Inflammatory macrophage treated with lipopolysaccharide for 1 hour (primary cell): ENCODE data around the gene IRF8.
"Not testable (repeated sequence)": the region's sequence is repeated elsewhere in the genome, so short reads cannot be mapped to it uniquely, and the experiment has no call there.

Source experiments
- DNase-seq, 2 donors: peaks; one replicate each; pipeline ENCODE4 v3.0.0-alpha.2; 2020 to 2022

IRF8 gene

DNA sequence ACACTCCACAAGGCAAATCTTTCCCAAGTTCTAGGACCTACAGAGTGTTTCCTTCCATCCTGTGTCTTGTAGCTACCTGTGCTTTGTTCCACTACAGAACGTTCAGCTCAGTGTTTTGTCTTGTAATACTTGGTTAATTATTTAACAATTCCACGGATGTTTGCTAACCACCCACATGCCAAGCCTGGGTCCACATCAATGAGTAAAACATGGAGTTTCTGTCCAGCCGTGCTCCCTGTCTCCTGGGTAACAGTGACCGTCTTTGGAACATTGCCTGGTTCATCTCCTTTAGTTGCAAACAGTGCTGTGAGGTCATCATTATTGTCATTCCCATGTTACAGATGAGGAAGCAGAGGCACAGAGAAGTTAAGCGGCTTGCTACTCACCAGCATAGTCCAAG is 41.3 kb downstream of the IRF8 start:
- DNase-seq: peak; percentile 59 to 69

DNA sequence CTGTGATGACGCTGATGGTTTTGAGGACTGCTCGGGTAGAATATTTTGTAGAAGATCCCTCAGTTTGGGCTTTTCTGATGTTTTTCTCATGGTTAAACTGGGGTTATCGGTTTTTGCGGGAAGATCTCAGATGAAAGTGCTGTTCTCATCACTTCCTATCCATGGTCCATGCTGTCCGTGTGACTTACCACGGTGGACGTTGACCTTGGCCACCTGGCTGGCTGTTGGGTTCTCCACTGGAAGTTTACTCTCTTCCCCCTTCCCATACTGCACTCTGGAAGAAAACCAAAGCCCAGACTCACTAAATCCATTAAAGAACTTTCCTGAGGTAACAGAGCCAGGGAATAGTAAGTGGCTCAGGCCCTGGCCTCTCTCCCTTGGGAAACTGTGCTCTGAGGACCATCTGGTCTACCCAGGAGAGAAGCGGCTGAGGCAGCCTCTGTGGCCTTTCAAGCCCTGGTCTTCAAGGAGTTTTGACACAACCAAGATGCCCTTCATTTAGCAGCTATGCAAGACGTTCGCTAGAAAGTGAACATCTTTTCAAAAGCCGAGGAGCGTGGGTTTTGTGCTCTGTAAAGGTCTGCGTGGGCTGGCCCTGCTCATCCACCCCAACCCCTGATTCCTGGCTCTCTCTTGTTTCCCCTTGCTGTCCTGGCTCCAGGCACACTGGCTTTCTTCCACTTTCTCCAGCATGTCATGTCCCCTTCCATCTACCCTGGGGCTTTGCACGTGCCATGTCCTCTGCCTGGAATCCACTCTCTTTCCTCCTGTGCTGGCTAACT is 43.1 kb downstream of the IRF8 start:
- DNase-seq: no peak

DNA sequence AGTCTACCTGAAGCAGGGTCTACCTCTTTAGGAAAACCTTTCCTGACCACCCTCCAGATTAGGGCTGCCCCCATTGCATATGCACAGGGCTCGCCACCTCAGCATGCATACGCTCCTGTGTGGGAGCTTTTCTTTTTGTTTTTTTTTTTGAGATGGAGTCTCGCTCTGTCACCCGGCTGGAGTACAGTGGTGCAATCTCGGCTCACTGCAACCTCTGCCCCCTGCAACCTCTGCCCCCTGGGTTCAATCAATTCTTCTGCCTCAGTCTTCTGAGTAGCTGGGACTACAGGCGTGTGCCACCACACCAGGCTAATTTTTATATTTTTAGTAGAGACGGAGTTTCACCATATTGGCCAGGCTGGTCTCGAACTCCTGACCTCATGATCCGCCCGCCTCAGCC is 43.7 kb downstream of the IRF8 start:
- not testable (repeated sequence) for DNase-seq

DNA sequence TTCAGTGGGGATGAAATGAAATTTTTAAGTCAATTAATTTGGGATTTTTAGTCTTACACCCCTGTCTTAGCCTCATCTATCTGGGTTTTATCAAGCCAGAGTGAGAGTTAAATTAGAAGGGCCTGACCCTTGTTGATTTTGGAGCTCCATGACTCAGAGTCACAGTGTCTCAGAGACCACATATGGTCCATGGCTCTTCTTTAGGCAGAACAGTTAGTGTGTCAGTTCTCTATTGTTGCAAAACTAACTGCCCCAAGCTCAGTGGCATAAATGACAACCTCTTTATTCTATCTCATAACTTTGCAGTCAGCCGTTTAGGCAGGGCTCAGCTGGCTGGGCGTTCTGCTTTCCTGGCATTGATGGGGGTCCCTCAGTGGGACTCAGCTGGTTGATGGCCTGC is 44.7 kb downstream of the IRF8 start:
- peak; percentile 49 to 51 for DNase-seq

DNA sequence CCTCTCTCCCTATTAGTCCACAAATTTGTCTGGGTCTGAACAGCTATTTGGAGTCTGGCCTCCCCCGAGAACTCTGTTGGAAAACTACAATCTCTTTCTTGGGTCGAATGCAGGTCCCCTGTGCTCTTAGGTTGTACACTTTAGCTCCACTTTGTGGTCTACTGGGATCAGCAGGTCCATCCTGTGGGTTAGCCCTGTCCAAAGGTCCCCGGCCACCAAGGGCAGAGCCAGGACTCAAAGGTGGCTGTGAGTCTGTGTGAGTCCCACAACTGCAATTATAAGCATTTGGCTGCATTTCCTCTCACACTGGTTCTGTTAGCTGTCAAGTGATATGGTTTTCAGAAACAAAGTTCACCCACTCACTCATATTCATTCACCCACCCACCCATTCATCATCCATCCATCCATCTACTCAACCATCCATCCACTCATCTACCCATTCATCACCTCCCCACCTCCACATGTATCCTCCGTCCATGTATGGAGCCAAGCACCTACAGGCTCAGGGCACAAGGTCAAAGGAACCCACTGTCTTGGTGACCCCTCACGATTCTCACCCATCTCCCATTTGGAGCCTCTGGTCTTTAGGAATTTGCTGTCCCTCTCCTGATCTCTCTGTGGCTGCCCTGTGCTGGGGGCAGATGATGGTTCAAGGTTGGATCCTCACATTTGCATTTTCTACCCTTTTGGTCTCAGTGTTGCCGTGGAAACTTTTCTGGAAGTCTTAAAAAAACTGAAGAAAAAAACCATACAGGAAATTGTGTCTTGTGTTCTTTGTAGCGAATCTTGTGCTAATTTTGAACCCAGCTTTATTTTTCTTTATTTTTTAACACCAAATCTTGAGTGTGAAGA is 45.8 kb downstream of the IRF8 start:
- DNase-seq: no peak

DNA sequence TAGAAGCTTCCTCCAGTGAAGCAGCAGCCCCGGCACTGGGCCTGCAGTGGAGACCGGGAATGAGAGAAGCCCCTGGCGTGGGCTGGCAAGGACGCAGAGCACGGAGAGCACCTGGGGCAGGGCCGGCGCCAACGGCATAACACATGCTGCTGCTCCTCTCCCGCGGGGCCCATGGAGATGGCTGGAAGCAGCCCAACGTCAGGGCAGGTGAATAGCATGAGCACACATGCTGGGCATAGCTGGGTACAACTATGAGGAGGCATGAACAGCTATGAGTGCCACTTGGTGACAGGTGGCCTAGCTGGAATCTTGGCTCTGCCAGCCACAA is 46.4 kb downstream of the IRF8 start:
- DNase-seq: no peak

DNA sequence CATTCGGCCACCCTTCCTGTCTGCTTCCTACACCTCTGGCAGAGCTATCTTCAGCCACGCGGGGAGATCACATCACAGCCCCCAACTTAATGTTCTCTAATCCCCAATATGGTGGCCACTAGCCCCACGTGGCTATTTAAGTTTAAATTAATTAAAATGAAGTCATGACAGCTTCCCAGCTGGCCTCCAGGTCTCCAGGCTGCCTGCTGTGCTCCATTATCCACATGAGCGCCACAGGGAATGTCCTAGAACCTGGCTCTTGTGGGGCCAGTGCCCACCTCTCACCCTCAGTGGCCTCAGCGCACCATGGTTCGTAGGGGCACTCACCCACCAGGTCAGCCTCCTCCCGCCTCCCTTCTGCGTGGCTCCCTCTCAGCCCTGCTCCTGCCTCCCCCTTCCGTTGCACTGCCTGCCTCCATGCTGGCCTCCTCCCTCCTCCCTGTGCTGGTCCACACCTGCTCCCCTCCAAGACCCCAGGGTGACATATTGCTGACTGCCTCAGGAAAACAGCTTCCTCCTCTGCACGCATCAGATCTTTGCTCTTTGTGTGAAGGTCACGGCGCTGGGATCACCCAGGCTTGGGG is 47.7 kb downstream of the IRF8 start:
- DNase-seq: no peak

DNA sequence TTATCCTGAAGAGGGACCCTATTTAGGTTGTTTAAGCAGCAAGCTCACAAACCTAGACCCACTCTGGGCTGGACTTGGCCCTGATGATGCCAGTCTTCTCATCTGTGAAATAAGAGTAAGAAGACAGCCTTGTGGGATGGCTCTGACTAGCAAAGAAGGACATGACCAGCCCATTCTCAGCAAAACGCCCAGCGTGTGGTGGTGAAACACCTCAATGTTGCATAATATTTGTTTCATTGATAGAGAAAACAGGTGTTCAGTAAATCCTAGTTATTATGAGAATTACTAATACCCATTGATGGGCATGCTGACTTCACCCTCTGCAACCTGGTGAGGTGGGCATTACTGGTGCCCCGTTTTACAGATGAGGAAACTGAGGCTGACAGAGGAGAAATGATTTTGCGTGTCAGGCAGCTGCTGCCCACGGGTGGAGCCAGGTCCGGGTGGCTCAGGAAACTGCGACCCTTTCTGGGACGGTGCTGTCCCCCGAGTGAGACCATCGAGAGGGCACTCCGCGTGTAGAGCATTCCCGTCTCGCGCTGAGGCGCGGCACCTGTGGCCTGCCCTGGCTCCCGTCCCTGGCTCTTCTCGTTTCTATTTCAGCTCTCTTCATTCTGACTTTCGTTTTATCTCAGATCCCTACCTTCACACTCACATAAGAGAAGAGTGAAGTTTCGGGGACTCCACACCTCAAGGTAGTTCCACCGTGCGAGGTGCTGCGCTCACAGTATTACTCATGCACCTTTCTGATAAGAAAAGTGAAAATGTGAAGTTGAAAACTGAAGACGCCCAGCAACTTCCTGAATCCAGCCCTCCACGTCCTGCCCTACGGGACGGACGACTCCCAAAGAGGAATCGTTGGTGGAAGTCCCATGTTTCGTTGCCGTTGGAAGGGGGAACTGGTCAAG is 48.5 kb downstream of the IRF8 start:
- DNase-seq: peak in 1 of 2 donors; percentile 25

DNA sequence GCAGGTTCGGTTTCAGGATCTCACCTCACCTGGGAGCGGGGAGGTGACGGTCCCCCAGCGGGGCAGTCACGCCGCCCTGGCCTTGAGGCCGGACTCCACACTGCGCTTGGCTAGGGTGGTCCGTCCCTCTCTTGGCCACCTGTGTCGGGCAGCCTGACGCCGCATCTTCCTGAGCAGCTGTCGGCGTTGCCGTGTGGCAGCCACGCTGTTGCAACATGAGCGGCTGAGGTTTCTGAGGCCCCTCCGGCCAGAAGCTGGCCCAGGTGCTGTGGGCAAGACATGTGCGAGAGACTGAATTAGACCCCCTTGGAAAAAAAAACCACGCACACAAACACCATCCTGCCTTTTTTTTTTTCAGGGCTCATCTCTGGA is 49.2 kb downstream of the IRF8 start:
- DNase-seq: no peak

DNA sequence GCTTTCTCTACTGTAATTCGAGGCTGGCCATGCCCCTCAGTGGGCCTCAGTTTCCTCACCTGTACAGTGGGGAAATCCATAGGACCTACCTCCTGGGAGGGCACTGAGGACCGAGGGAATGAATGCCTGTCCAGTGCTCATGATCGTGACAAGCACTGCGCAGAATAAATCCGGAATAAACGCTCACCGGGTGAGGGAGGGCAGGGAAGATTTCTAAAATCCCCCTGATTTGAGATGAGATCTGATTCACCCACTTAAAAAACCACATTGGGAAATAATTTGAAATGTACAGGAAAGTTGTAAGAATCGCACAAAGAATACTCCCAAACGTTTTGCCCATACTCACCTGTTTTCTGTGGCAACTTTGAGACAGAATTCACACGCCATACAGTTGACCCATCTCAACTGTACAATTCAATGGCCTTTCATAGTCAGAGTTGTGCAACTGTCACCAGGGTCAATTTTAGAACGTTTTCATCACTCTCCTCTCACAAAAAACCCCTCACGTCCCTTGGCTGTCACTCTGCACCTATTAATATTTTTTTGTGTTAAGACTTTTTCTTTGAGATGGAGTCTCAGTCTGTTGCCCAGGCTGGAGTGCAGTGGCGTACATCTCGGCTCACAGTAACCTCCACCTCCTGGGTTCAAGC is 49.8 kb downstream of the IRF8 start:
- peak in 1 of 2 donors; percentile 15 for DNase-seq

DNA sequence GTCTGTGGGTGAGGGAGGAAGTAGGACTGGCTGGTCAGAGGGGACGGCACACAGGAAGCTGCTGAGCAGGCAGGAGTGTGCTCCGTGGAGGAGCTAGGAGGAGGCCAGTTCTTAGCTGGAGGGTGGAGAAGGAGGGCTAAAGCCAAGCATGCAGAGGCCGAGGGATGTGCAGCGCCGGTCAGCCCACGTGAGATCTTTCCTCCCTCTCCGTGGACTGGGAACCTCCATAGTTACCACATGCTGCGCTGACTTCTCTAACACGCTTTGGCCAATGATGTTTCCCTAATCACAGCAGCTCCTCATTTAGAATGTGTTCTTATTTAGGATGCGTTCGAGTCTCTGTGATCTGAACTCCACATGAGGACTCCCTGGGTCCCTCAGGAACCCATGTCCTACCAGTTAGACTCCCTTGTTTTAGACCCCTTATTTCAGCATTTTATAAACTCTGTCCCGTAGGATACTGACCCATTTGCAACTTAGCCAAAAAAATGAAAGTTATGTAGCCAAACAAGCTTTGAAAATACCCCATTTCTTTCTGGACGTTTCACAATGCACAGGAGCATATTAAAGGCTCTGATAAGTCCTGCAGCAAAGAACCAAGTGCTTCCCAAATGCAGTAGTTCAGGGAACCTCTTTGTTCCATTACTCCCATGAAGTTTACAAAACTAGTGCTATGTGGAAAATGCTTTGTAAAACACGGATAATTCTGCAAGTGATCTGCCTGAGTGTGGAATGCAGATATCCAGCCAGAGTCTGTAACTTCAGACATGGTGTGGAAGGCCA is 51.4 kb downstream of the IRF8 start:
- peak; percentile 79 to 84 for DNase-seq

DNA sequence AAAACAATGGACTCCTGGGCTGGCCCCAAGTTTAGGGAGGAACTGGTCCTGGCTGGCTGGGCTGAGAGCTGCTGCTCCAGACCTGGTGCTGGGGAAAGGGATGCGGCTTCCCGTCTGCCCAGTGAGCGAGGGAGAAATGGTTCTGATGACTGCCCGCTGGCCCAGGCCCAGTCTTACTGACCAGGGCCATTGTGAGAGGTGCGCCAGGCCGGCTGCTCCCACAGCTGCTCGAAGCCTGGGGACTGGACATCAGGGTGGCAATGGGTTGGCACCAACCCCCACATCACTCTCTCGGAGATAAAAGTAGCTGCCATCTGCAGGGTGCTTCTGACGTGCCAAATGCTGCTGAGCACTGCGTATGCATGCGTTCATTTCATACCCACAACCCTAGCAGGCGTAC is 53.2 kb downstream of the IRF8 start:
- DNase-seq: no peak

DNA sequence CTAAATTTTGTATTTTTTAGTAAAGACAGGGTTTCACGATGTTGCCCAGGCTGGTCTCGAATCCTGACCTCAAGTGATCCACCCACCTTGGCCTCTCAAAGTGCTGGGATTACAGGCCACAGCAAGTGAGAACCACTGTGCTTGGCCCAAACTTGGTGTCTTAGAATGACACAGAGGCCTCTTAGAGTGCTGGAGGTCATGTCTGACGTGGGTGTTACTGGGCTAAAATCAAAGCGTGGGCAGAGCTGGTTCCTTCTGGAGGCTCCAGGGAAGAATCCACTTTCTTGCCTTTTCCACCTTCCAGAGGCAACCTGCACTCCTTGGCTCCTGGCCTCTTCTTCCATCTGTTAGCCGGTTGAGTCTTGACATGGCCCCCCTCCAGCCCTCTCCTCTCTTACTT is 53.8 kb downstream of the IRF8 start:
- peak in 1 of 2 donors; percentile 56 for DNase-seq

DNA sequence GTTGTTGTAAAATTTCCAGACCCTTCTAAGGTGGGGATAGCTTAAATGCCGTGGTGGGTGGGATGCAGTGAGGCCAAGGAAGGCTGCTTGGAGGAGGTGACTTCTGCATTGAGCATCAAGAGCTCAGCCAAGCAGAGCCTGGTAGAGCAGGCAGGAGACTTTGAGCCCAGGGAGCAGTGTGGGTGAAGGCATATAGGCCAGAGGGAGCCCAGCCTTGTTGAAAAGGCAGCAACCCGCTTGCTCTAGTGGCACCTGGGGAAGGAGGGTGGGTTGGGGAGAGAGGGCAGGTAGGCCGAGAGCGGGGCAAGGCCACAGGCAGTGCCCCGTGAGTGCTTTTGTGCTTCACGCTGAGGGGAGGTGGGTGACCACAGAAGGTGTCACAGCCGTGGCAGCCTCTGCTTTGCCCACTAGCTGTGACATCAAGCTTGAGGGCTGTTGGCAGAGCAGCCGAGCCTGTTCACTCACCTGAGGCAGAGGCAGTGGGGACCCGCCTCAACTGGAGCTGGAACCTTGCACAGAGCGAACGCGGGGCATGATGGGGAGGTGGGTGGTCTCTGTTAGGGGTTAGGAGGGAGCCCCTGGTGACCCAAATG is 56.1 kb downstream of the IRF8 start:
- DNase-seq: no peak

DNA sequence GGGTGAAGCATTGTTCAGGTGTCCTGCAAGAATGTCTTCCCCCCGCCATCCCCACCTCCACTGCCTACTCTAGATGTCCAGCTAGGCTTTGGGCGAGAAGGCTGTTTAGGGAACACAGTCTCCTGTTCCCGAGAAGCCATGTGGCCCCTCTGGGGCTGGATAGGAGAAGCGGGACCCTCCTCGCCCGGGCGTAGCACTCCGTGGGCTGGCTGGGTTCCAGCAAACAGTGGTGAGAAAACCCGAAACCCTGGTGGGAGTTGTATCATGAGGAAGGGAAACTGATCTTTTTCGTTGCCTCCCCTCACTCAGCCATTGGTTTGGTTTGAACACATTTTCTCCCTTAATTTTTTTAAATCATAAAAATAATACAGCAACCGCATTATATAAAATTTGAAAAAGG is 56.6 kb downstream of the IRF8 start:
- no peak for DNase-seq

DNA sequence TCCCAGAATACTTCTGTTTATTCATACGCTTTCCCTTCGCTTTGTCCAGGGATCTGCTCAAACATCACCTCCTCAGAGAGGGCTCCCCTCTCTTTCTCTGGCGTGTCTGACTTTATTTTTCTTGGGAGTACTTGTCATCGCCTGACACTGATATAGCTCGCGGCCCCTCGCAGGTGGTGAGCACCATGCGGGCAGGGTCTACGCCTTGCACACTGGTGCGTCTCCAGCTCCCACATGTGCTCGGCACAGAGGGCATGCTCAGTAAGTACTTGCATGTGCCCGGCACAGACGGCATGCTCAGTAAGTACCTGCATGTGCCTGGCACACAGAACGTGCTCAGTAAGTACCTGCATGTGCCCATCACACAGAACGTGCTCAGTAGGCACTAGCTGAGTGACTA is 57.5 kb downstream of the IRF8 start:
- DNase-seq: no peak

DNA sequence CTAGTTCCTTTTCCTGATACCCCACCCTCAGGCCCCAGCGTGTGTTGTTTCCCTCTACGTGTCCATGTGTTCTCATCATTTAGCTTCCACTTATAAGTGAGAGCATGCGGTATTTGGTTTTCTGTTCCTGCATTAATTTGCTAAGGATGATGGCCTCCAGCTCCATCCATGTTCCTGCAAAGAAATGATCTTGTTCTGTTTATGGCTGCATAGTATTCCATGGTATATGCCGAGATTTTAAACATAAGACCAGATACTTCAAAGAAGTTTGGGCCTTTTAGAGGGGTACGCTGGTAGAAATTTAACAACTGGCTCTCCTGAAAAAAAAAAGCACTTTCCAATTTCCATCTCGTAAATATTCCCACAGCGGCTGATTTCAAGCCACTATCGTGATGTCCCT is 59.8 kb downstream of the IRF8 start:
- no peak for DNase-seq

DNA sequence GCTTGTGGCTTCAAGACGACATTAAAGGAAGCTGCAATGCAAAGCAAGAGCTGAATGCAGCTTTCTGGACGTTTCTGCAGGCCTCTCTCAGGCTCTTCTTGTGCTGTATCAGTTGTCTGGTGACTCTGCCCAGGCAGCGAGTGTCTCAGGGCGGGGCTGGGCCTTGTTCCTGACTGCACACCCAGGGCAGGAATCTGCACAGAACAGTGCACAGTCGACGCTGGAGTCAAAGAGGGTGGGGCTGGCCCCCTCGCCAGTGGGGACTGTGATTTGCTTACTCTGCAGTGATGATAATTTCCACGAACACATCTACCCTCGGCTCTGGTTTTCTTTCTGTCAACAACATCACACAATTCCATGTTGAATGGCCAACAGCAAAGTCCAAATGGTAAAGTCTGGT is 60.7 kb downstream of the IRF8 start:
- no peak for DNase-seq

DNA sequence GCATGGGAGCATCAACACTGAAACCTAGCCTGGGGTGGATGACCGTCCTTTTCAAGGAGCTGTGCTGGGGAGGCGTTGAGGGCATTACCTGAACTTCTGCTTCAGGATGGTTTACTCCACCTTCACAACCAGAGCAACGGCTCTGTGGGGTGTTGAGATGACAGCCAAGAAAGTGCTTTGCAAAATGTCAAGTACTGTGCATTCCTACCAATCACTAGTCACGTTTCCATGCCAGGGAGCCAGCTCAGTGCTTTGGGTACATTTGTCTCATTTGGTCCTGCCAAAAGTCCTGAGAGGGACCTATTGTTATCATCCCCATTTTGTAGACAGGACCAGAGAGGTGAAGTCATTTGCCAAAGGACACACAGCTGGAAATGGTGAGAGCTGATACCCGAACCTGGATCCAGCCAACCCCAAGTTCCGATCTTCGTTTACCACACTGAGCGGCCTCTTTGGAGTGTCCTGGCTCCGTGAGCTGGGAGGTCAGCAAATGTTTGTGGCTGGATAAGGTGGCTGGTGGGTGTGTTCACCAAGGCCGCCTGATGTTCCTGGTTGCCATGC is 61.6 kb downstream of the IRF8 start:
- DNase-seq: no peak

DNA sequence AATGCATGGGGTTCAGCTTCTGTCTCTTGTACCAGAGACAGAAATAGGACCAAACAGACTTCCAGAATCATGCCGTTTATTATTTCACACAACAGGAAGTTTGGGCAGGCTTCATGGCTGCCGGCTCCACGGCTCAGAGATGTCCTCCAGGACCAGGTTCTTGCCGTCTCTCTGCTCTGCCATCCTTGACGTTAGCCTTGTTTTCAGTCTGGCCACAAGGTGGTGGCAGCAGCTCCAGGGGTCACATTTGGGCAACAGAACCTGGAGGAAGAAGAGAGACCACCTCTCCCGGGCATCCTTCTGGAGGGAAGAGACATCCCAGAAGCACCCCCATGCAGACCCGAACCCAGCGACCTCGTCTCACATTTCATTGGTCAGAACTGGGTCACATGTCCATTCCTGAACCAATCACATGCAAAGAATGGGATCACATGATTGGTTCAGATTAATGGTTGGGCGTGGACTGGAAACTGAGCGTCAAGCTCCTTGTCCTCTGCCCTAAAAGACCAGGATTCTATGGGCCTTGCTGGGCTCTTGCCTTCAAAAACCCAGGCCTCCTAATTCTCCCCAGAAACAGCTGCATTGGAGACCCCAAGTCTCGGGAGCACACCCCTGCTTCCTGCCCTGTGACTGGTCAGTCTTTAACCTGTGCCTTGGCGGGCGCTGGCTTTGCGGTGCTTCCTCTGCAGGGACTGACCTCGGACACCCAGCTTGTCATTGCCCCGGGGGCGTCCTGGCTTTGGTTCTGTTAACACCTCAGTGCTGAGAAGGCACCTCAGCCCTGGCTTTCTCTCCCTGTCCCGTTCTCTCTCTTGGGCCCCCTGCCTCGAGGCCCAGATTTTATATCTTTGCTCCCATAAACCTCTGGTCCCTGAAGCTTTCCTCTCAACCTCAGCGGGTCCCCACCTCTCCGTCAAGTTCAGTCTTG is 63.3 kb downstream of the IRF8 start:
- no peak for DNase-seq
